Measurements from ENCODE around the gene MRPL57. TPM values are rescaled to one million over a fixed set of nuclear protein-coding genes. Genes with fewer than 3 reads are reported as not detected.

MRPL57 gene
- total and polyA plus RNA-seq, 2 of the 8 experiments (the other 6 are each of a cell fraction or from before 2014, with no cell fraction given) = 29.9 to 34.1 TPM

DNA sequence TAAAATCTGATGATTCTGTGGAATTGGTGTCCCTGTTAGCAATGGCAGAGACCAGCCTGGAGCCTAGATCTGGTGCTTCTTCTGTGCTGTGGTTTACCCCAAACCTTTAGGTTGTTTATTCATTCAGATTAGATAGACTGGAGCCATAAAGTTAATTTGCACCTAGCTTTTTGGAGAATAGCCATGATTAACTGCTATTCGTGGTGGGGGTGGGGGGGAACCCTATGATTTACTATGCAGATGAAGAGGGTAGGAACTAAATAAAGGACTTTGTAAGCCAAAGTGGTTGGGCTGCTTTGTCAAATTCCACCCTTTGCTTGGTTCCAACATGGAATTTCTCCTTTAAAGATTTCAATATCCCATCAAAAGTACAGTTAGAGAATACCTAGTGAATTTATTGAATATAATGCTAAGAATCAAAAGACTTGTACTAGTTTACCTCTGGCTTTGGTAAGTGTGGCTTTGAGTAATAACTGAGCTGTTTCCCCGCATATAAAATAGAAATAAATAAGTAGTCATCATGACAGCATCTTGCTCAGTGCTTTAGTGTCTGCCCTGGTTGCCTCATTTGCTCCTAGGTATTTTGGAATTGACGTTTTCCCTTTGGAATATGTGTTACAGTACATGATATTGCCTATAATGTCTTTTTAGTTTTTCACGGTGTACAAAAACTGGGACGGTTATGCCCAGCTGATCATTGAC lies 27.8 kb upstream of the MRPL57 start:
- peaks cover 5% of the 10 kb centered on the region in 2 experiments for H4K20me1 ChIP-seq (replicated peaks in 1 of 2; ENCODE audit: control insufficient read depth in 1 of 2, insufficient read depth in 2 of 2, low read length in 2 of 2)
- H3K18ac ChIP-seq (ENCODE audit: extremely low read depth, low read length) = no peak overlapping the region
- 83% methylated on average over 5 of the region's 5 CpGs; no CpG with 5 or more reads in 1 of the 2 experiments for WGBS, 2 experiments (ENCODE audit: extremely low coverage in 1 of 2, insufficient coverage in 1 of 2, insufficient read length in 1 of 2, insufficient replicate concordance in 2 of 2, low coverage in 1 of 2, low lambda C conversion rate in 2 of 2, missing lambda C conversion rate in 1 of 2)
- H3K4me3 ChIP-seq (ENCODE audit: extremely low read depth in 1 of 4, insufficient read depth in 2 of 4, low read depth in 3 of 4, low read length in 4 of 4) = no peak overlapping the region
- FAIRE-seq (no peak), DNase-seq (ENCODE audit: low read depth in 1 of 2, low spot score in 2 of 2) (no peak)
- H4K91ac ChIP-seq (replicated peaks; ENCODE audit: insufficient read length, low read length) = no peak overlapping the region
- H3K4me2 ChIP-seq (ENCODE audit: insufficient read depth in 1 of 2, low read depth in 2 of 2, low read length in 2 of 2) = no peak overlapping the region
- no peak overlapping the region for H2AK5ac ChIP-seq (ENCODE audit: low read depth, low read length)
- no peak overlapping the region for H2AFZ ChIP-seq (ENCODE audit: low read length)
- H3K14ac ChIP-seq (ENCODE audit: insufficient read length) = no peak overlapping the region
- no peak overlapping the region for H3K27ac ChIP-seq (ENCODE audit: low read depth, low read length)
- H2BK120ac ChIP-seq (replicated peaks; ENCODE audit: low read depth, low read length) = no peak overlapping the region
- CTCF ChIA-PET (ENCODE audit: partially characterized antibody) = interaction anchor here (0.7 to 1.1 kb wide), 4 partner anchors 14 to 244 kb away, joined by 3 read pairs; no protein-coding TSS in a partner anchor
- H3K79me2 ChIP-seq (ENCODE audit: control insufficient read depth in 1 of 2, insufficient read depth in 2 of 2, low read length in 2 of 2) = peaks cover 0 to 19% of the 10 kb centered on the region in 2 experiments; a peak in 2 of 4 replicates
- no peaks in the 10 kb centered on the region for H3K79me1 ChIP-seq (ENCODE audit: low read depth, low read length)
- H3K9ac ChIP-seq (replicated peaks in 1 of 4; ENCODE audit: extremely low read depth in 1 of 4, low read depth in 3 of 4, low read length in 3 of 4) = no peak overlapping the region
- no peak overlapping the region for H2BK20ac ChIP-seq (ENCODE audit: low read length)
- no peaks in the 10 kb centered on the region for H3K23me2 ChIP-seq (ENCODE audit: low read depth, low read length)
- no peak overlapping the region for H3K56ac ChIP-seq (replicated peaks; ENCODE audit: insufficient read length, low read depth, low read length)
- no peak overlapping the region for H2BK15ac ChIP-seq (ENCODE audit: low read length)
- H3K9me3 ChIP-seq (ENCODE audit: insufficient read depth in 2 of 2, low read depth in 1 of 2, low read length in 1 of 2) = no peaks in the 10 kb centered on the region
- no peak overlapping the region for H3K4ac ChIP-seq (replicated peaks; ENCODE audit: insufficient read length, low read depth, low read length)
- H4K8ac ChIP-seq (ENCODE audit: extremely low read depth, insufficient read depth, low read length) = no peak overlapping the region
- POLR2A ChIA-PET (ENCODE audit: partially characterized antibody) = interaction anchor here (0.7 to 2.7 kb wide), 10 partner anchors 12 to 555 kb away, joined by 3 to 9 read pairs (median 3); partner anchors contain the start of genes LATS2, MRPL57 and SKA3
- H3K36me3 ChIP-seq (ENCODE audit: control insufficient read depth in 2 of 4, insufficient read depth in 4 of 4, low read length in 3 of 4) = peaks cover 3 to 44% (median 16%) of the 10 kb centered on the region in 4 experiments; a peak in 6 of 8 replicates
- no peak overlapping the region for H2BK12ac ChIP-seq (ENCODE audit: low read depth, low read length)
- no peak overlapping the region for H4K5ac ChIP-seq (ENCODE audit: insufficient read length, low read depth, low read length)
- no peaks in the 10 kb centered on the region for H3K27me3 ChIP-seq (replicated peaks in 1 of 4; ENCODE audit: control insufficient read depth in 3 of 4, extremely low read depth in 1 of 4, insufficient read depth in 3 of 4, low read length in 3 of 4)
- H3K23ac ChIP-seq (ENCODE audit: insufficient read length) = no peak overlapping the region
- H2BK5ac ChIP-seq (ENCODE audit: low read depth, low read length) = no peak overlapping the region
- H3K4me1 ChIP-seq (replicated peaks in 1 of 4; ENCODE audit: control insufficient read depth in 3 of 4, insufficient read depth in 4 of 4, low read length in 3 of 4) = peaks cover 0 to 2% (median 0%) of the 10 kb centered on the region in 4 experiments; a peak in 4 of 7 replicates
- TF ChIP-seq, protein P1, sequence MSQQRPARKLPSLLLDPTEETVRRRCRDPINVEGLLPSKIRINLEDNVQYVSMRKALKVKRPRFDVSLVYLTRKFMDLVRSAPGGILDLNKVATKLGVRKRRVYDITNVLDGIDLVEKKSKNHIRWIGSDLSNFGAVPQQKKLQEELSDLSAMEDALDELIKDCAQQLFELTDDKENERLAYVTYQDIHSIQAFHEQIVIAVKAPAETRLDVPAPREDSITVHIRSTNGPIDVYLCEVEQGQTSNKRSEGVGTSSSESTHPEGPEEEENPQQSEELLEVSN (IDR thresholded peaks at IDR 0.05) = no peak
- TF ChIP-seq RNF2 (IDR thresholded peaks at IDR 0.05; ENCODE audit: borderline replicate concordance, low read depth, low read length, missing control alignments, poor library complexity, severe bottlenecking) (no peak), CEBPB (IDR thresholded peaks at IDR 0.05; ENCODE audit: low read depth, low read length) (no peak), HDAC2 (IDR thresholded peaks at IDR 0.05; ENCODE audit: borderline replicate concordance in 1 of 2, low read depth in 2 of 2, low read length in 2 of 2) (no peak), CTBP2 (IDR thresholded peaks at IDR 0.05; ENCODE audit: borderline replicate concordance, insufficient read depth, insufficient read length, low read length) (no peak), POU5F1 (IDR thresholded peaks at IDR 0.05; ENCODE audit: low read depth, low read length) (no peak), MAFK (IDR thresholded peaks at IDR 0.05; ENCODE audit: low read depth, low read length) (no peak), SAP30 (IDR thresholded peaks at IDR 0.05; ENCODE audit: insufficient read depth, insufficient replicate concordance, low read length) (no peak), JUN (IDR thresholded peaks at IDR 0.05; ENCODE audit: low read depth, low read length) (no peak)
- TF ChIP-seq, protein P2, sequence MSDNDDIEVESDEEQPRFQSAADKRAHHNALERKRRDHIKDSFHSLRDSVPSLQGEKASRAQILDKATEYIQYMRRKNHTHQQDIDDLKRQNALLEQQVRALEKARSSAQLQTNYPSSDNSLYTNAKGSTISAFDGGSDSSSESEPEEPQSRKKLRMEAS (IDR thresholded peaks at IDR 0.05) = no peak

Measured in H1 (cell line).